ENCODE data around the gene UPF1.

Gene UPF1

GRCh38 chr19:18831524-18832305 lies at the start of gene UPF1:
TSS of gene UPF1 (plus strand) at chr19:18831959. CDS start at chr19:18832210, 251 bp downstream.
- DNase-seq (ENCODE audit: extremely low read depth in 1 of 2, low read depth in 1 of 2) = peak; percentile 93 to 94

GRCh38 chr19:18782559-18783225 lies 49.1 kb upstream of the UPF1 start:
- DNase-seq (ENCODE audit: extremely low read depth in 1 of 2, low read depth in 1 of 2) = no peak

DNA sequence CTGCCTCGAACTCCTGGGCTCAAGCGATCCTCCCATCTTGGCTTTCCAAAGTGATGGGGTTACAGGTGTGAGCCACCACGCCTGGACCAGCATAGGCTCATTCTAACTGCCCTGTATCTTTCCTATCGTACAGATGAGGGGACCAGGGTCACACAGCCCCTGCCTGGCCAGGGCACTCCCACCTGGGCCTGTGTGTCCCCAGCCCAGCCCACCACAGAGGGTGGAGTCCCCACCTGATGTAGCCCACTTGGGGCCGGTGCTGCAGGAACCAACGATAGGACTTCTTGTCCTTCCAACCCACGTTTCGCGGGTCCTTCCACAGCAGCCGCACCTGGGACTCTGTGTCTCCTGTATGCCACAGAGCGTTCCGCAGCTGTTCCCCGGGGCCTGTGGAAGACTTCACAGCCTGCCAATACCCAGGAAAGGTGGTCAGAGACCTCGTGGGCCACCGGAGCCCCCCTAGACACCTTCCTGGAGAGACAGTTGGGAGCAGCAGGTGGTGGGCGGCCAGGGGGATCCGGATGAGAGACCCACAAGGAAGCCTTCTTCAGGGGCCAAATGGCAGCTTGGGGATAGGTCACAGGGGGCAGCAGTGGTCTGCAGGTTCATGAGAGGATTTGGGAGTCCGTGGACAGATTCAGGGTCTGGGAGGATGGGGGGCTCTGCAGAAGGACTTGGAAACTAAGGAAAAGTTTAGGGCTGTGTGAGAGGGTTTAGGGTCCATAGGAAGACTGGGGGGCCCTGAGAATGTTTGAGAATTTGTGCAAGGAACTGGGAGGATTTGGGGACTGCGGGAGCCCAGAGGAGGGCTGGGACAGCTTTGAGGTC lies 47.6 kb upstream of the UPF1 start:
- no peak for DNase-seq (ENCODE audit: extremely low read depth in 1 of 2, low read depth in 1 of 2)

DNA sequence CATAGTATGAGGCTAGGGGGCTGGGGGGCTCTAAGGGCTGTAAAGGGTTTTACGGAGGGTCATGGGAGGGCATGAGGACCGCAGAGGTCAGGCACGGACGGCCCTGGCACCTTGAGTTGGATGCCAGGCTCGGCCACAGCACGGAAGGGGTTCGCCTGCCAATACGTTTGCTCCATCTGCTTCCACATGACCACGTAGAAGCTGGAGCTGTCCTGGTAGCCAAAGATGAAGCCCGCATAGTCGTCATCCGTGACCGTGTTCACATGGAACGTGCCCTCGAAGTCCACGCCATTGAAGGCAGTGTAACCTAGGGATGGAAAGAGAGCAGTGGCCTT lies 47.0 kb upstream of the UPF1 start:
- DNase-seq (ENCODE audit: extremely low read depth in 1 of 2, low read depth in 1 of 2) = no peak

- peak; percentile 45 to 80 for DNase-seq (ENCODE audit: extremely low read depth in 1 of 2, low read depth in 1 of 2)
These were observed 46.3 kb upstream of the UPF1 start for GRCh38 chr19:18785179-18786124.

DNA sequence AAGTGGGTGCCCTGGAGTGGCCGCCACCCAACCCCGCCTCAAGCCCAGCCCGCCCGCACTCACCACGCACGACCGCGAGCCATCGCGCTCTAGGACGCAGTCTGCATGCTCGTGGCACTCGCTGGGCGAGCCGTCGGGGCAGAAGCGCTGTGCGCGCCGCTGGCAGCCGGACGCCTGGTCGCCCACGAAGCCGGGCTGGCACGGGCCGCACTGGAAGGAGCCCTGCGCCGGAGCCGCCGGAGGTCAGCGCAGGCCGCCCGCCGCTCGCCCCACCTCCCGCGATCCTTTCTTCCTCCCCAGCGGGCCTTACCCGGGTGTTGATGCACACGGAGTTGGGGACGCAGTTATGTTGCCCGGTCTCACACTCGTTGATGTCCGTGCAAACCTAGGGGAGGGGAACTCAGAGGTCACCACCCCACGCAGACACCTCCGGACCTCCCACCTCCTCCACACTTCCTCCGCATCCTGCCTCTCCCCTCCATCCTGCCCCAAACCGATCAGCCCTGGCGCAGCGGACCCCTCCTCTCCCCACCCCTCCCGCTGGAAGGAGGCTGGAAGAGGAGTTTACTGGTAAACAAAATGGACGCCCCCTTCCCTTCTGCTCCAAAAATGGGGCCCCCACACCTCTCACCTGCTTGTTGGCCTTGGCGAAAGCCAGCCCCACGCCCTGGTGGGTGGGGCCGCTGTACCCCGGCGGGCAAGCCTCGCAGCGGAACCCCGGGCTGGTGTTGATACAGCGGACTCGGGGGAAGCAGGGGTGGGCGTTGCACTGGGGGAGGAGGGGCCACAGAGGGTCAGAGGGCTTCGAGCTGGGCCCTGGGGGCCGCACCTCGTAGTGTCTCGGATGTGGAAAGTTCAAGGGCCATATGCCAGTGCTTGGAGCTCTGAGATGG lies 43.0 kb upstream of the UPF1 start:
- DNase-seq (ENCODE audit: extremely low read depth in 1 of 2, low read depth in 1 of 2) = no peak

GRCh38 chr19:18789422-18789869 lies 42.3 kb upstream of the UPF1 start:
- DNase-seq (ENCODE audit: extremely low read depth in 1 of 2, low read depth in 1 of 2) = no peak

GRCh38 chr19:18789883-18790565 lies 41.7 kb upstream of the UPF1 start:
- DNase-seq (ENCODE audit: extremely low read depth in 1 of 2, low read depth in 1 of 2) = peak in 1 of 2 donors; percentile 14

GRCh38 chr19:18790566-18791314 lies 41.0 kb upstream of the UPF1 start, which contains the start of gene COMP:
TSS of gene COMP (minus strand) at chr19:18791305. CDS start at chr19:18791269, 36 bp downstream.
- DNase-seq (ENCODE audit: extremely low read depth in 1 of 2, low read depth in 1 of 2) = no peak

- DNase-seq (ENCODE audit: extremely low read depth in 1 of 2, low read depth in 1 of 2) = no peak
These were observed 40.5 kb upstream of the UPF1 start for GRCh38 chr19:18791315-18791678.

DNA sequence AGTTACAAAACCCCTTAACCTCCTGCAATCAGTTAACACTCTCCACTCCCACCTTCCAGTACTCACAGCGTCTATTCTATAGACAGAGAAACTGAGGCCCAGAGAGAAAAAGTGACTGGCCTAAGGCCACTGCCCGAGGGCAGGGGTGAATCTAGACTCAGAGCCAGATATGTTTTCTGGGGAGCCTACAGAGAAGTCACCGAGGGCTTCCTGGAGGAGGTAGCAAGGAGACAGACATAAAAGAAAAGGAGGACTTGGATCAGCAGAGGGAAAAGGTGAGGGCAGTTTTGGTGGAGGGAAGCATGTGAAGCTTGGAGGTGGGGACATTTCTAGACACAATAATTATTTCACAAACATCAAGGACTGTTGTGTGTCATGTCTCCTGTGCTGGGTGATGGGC lies 39.1 kb upstream of the UPF1 start:
- DNase-seq (ENCODE audit: extremely low read depth in 1 of 2, low read depth in 1 of 2) = no peak

DNA sequence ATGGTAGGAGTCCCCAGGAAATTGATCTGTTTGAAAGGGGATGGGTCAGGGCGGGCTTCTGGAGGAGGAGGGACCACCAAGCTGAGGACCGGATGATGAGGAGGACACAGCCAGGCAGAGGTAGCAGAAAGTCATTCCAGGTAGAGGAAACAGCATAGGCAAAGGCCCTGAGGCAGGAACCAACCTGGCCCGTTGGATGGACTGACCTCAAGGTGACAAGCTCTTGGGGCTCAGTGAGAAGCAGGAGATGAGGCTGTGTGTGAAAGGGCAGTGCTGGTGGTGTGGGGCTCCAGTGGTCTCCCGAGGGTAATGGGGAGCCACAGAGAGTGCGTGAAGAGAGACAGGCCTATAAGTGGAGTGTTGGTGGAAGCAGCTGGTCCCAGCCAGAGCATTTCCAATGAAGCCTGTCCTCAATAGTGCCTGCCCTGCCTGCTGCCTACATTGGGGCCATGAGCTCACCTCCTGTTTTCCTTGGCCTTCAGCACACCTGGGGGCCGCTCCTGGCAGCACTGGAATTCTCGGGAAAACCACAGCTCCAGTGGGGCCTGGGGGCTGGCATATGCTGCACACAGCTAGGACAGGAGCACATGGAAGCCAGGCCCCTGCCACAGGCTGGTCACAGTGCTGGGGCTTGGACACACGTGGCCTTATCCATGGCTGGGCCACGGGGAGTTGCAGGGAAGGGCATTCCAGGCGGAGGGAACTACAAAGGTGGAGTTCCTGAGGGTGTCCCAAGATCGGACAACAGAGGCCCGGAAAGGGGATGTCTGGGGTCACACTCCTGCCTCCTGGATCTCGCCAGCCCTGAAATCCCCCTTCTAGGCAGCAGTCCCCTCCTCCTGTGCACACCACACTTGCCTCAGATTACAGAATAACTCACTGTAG lies 38.4 kb upstream of the UPF1 start:
- DNase-seq (ENCODE audit: extremely low read depth in 1 of 2, low read depth in 1 of 2) = no peak

GRCh38 chr19:18794029-18794313 lies 37.8 kb upstream of the UPF1 start:
- DNase-seq (ENCODE audit: extremely low read depth in 1 of 2, low read depth in 1 of 2) = no peak

DNA sequence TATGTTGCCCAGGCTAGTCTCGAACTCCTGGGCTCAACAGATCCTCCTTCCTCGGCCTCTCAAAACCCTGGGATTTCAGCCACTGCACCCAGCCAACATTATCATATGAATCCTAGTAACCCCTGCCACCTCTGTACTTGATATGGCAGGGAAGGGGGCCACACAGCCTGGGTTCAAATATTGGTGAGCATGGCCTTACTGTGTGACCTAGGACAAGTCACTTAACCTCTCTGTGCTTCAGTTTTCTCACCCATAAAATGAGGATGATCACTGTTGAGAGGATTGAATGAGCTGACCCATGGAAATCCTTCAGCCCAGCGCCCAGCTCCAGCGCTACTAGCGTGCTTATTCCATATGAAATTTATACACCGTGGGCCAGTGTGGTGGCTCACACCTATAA lies 37.1 kb upstream of the UPF1 start:
- no peak for DNase-seq (ENCODE audit: extremely low read depth in 1 of 2, low read depth in 1 of 2)

- no peak for DNase-seq (ENCODE audit: extremely low read depth in 1 of 2, low read depth in 1 of 2)
These were observed 36.2 kb upstream of the UPF1 start for GRCh38 chr19:18795540-18795939.

DNA sequence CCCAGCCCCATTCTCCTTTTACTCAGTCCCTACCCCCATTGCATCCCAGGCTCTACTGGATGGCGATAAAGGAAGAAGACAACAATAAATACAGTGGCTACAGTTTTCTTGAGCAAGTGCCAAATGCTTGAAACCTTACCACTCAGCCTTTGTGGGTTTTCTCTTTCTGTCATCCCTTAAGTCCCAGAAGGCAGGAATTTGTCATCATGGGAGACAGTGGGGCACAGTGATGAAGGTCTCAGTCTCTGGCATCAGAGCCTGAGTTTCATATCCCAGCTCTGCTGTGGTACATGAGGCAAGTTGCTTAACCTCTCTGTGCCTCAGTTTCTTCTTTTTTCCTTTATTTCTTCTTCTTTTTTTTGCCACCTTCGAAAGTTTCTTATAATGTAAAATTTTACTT lies 35.5 kb upstream of the UPF1 start:
- DNase-seq (ENCODE audit: extremely low read depth in 1 of 2, low read depth in 1 of 2) = no peak
